OCI-LY3 (cell line): Measurements from ENCODE around the gene TMEM208.

Source experiments
- EZH2phosphoT487 ChIP-seq: fragments of 200-600 bp; shearing (Covaris generic); IDR thresholded peaks from 2 replicates; pipeline ENCODE4 v1.6.1; 2018; ENCODE audit warnings: antibody characterized with exemption, mixed run types, low read depth
- TF ChIP-seq, protein P1 (sequence below): fragments of 200-600, 300-600 bp; sonication (generic); IDR thresholded peaks from 2 replicates; pipeline ENCODE4 v1.5.1; 2014; ENCODE audit warnings: antibody characterized with exemption, low read length, low read depth

DNA sequence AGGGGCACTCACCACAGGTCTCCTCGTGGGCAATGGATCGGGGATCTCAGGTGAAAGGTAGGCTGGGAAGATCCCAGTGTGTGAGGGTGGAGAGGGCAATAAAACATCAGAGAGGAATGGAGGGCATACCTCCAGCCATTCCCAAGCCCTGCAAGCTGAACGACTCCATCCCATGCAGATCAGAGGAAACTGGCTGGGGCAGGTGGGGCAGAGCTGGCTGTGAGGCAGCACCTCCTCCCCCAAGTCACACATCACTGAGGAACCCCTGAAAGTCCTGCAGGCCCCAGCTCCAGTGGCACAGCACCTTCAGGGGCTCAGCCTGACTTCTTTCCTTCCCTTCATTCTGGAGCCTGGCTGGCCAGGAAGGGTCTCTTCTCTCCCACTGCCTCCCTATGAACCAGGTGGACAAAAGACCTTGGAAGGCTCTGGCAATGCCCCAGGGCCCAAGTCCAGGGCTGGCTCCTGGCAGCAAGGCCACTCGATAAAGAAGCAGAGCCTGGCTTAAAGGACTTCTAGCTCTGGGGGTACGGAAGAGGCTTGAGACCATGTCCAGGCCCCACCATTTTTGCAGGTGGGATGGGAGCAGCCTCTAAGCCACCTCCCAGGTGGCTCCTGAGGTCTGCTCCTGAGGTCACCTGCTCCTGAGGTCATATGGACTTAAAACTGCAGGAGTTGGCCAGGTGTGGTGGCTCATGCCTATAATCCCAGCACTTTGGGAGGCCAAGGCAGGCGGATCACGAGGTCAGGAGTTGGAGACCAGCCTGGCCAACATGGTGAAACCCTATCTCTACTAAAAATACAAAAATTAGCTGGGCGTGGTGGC is 13.5 kb upstream of the TMEM208 start:
- TF ChIP-seq, protein P1, sequence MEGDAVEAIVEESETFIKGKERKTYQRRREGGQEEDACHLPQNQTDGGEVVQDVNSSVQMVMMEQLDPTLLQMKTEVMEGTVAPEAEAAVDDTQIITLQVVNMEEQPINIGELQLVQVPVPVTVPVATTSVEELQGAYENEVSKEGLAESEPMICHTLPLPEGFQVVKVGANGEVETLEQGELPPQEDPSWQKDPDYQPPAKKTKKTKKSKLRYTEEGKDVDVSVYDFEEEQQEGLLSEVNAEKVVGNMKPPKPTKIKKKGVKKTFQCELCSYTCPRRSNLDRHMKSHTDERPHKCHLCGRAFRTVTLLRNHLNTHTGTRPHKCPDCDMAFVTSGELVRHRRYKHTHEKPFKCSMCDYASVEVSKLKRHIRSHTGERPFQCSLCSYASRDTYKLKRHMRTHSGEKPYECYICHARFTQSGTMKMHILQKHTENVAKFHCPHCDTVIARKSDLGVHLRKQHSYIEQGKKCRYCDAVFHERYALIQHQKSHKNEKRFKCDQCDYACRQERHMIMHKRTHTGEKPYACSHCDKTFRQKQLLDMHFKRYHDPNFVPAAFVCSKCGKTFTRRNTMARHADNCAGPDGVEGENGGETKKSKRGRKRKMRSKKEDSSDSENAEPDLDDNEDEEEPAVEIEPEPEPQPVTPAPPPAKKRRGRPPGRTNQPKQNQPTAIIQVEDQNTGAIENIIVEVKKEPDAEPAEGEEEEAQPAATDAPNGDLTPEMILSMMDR, result no peak
- TF ChIP-seq EZH2phosphoT487, result no peak
